ENCODE data around the gene FAM193B. TPM values are rescaled to one million over a fixed set of nuclear protein-coding genes. Genes with fewer than 3 reads are reported as not detected.
A peak's percentile ranks its signal among the peaks of the same experiment; 100 is the strongest.

The FAM193B gene
- total and polyA plus RNA-seq, 9 of the 15 experiments (the other 6 are each of a cell fraction or from before 2014, with no cell fraction given), result 4.4 to 76.4 (median 37.3) TPM

- TF ChIP-seq ZNF518B (CRISPR knock-in tag; IDR thresholded peaks at IDR 0.05) (no peak), ZNF23 (CRISPR knock-in tag; IDR thresholded peaks at IDR 0.05) (no peak), BCOR (IDR thresholded peaks at IDR 0.05) (peak; percentile 55; the same call in 1 of the 2 replicates), SMARCE1 (IDR thresholded peaks at IDR 0.05) (peak; percentile 58; the same call in 1 of the 2 replicates), BCL6 (CRISPR knock-in tag; IDR thresholded peaks at IDR 0.05) (no peak), POLR3A (IDR thresholded peaks at IDR 0.05; ENCODE audit: borderline replicate concordance, extremely low read depth, insufficient read depth, insufficient read length) (no peak), ZNF398 (CRISPR knock-in tag; IDR thresholded peaks at IDR 0.05) (no peak), ZNF57 (CRISPR knock-in tag; IDR thresholded peaks at IDR 0.05) (no peak), HNRNPK (IDR thresholded peaks at IDR 0.05; ENCODE audit: low read depth, low read length, poor library complexity, severe bottlenecking) (no peak), MIER1 (IDR thresholded peaks at IDR 0.05; ENCODE audit: low read depth) (no peak), MAX (CRISPR knock-in tag; IDR thresholded peaks at IDR 0.05) (no peak), KLF16 (IDR thresholded peaks at IDR 0.05) (peak; percentile 84), E2F6 (IDR thresholded peaks at IDR 0.05; ENCODE audit: borderline replicate concordance in 1 of 2, extremely low read depth in 1 of 2, insufficient read depth in 1 of 2, insufficient read length in 1 of 2, low read depth in 1 of 2, low read length in 1 of 2, poor library complexity in 1 of 2, severe bottlenecking in 1 of 2) (peak in 1 of 2 experiments; percentile 19), PRDM10 (IDR thresholded peaks at IDR 0.05; ENCODE audit: partially characterized antibody) (no peak), IFI16 (CRISPR knock-in tag; IDR thresholded peaks at IDR 0.05) (no peak), PTBP1 (IDR thresholded peaks at IDR 0.05; ENCODE audit: low read depth, low read length) (no peak)
Measured at GRCh38 chr5:177529247-177530203, 24.8 kb downstream of the FAM193B start (continued).

Measured in K562 (cell line).